ENCODE data around the gene FRG2B.
"Not testable (repeated sequence)": the region's sequence is repeated elsewhere in the genome, so short reads cannot be mapped to it uniquely, and the experiment has no call there.

DNA sequence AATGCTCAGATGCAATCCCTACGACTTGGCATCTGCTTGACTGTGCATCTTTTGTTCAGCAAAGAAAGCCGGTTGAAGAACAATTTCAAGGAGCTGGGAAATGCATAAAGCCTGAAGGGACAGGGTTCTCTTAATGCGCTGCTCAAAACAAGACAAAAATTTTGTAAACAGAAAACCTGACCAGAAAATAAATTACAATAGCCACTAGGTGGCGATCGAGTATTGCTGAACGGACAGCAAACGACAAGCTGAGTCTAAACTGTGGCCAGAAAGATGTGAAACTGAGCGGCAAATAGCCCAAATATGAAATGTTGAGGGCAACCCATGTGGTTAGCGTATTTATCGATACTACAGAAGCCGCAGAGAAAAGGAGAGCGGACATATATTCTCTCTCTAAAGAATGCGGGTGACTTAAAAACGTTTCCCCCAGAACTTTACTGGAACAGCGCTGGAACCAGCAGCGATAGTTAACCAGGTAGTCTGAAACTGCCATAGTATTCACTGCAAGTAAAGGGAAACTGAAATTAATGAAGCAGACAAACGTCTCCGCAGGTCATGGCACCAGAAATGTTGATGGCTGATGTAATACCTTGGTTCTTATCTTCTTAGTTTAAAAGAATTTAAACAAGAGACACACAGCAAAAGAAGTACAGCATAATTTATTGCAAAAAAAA, 20.6 kb upstream of the FRG2B start:
- TF ChIP-seq, protein P1, sequence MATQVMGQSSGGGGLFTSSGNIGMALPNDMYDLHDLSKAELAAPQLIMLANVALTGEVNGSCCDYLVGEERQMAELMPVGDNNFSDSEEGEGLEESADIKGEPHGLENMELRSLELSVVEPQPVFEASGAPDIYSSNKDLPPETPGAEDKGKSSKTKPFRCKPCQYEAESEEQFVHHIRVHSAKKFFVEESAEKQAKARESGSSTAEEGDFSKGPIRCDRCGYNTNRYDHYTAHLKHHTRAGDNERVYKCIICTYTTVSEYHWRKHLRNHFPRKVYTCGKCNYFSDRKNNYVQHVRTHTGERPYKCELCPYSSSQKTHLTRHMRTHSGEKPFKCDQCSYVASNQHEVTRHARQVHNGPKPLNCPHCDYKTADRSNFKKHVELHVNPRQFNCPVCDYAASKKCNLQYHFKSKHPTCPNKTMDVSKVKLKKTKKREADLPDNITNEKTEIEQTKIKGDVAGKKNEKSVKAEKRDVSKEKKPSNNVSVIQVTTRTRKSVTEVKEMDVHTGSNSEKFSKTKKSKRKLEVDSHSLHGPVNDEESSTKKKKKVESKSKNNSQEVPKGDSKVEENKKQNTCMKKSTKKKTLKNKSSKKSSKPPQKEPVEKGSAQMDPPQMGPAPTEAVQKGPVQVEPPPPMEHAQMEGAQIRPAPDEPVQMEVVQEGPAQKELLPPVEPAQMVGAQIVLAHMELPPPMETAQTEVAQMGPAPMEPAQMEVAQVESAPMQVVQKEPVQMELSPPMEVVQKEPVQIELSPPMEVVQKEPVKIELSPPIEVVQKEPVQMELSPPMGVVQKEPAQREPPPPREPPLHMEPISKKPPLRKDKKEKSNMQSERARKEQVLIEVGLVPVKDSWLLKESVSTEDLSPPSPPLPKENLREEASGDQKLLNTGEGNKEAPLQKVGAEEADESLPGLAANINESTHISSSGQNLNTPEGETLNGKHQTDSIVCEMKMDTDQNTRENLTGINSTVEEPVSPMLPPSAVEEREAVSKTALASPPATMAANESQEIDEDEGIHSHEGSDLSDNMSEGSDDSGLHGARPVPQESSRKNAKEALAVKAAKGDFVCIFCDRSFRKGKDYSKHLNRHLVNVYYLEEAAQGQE (IDR thresholded peaks at IDR 0.05; ENCODE audit: low read depth) = not testable (repeated sequence)
- not testable (repeated sequence) for TF ChIP-seq EGR1 (IDR thresholded peaks at IDR 0.05); NFIC (IDR thresholded peaks at IDR 0.05); TCF12 (IDR thresholded peaks at IDR 0.05; ENCODE audit: low read depth); CEBPB (IDR thresholded peaks at IDR 0.05); FOXM1 (IDR thresholded peaks at IDR 0.05; ENCODE audit: borderline replicate concordance, low read depth); TAF1 (IDR thresholded peaks at IDR 0.05; ENCODE audit: low read depth); CREB1 (IDR thresholded peaks at IDR 0.05; ENCODE audit: low read depth); MAX (IDR thresholded peaks at IDR 0.05); EP300 (IDR thresholded peaks at IDR 0.05; ENCODE audit: borderline replicate concordance); TEAD4 (IDR thresholded peaks at IDR 0.05); YY1 (IDR thresholded peaks at IDR 0.05; ENCODE audit: low read depth)
- TF ChIP-seq RAD21 (IDR thresholded peaks at IDR 0.05; ENCODE audit: low read depth) = peak; percentile 51
- TF ChIP-seq, protein P2, sequence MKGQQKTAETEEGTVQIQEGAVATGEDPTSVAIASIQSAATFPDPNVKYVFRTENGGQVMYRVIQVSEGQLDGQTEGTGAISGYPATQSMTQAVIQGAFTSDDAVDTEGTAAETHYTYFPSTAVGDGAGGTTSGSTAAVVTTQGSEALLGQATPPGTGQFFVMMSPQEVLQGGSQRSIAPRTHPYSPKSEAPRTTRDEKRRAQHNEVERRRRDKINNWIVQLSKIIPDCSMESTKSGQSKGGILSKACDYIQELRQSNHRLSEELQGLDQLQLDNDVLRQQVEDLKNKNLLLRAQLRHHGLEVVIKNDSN (IDR thresholded peaks at IDR 0.05) = not testable (repeated sequence)

Measured in Ishikawa (cell line).